HepG2 (cell line): ENCODE results near the gene CCN2. TPM values are rescaled to one million over a fixed set of nuclear protein-coding genes. Genes with fewer than 3 reads are reported as not detected.

ENCODE experiments used
- ATF1 ChIP-seq: IDR thresholded peaks from 2 replicates; pipeline ENCODE4 v1.6.1; 2016; ENCODE audit warnings: mild to moderate bottlenecking, control low read depth
- FOSL2 ChIP-seq: sonication (generic); formaldehyde crosslinking; IDR thresholded peaks from 2 replicates; pipeline ENCODE4 v1.4.0; 2020; ENCODE audit warnings: missing genetic modification reagents
- HNRNPH1 ChIP-seq: fragments of 200-400 bp; formaldehyde crosslinking; optimal IDR thresholded peaks from 2 replicates; pipeline ENCODE3; 2017; ENCODE audit warnings: mild to moderate bottlenecking, low read depth, low read length
- HOXA7 ChIP-seq: sonication (generic); formaldehyde crosslinking; IDR thresholded peaks from 2 replicates; pipeline ENCODE4 v1.8.1; 2022; ENCODE audit warnings: mild to moderate bottlenecking, missing genetic modification reagents, moderate library complexity
- MAFF ChIP-seq: IDR thresholded peaks from 2 replicates; pipeline ENCODE4 v1.6.1; 2011; ENCODE audit warnings: low read depth, low read length, improper control_type of control experiment
- MZF1 ChIP-seq: sonication (generic); formaldehyde crosslinking; IDR thresholded peaks from 2 replicates; pipeline ENCODE4 v1.8.1; 2023; ENCODE audit warnings: mild to moderate bottlenecking, missing genetic modification reagents, borderline replicate concordance
- RORA ChIP-seq: sonication (generic); formaldehyde crosslinking; IDR thresholded peaks from 2 replicates; pipeline ENCODE4 v1.5.0; 2020; ENCODE audit warnings: mild to moderate bottlenecking, missing genetic modification reagents, moderate library complexity
- SIN3A ChIP-seq: IDR thresholded peaks from 2 replicates; pipeline ENCODE4 v1.6.1; 2011; ENCODE audit warnings: low read depth, mild to moderate bottlenecking, control low read depth, low read length, borderline replicate concordance
- SNAPC2 ChIP-seq: sonication (generic); formaldehyde crosslinking; IDR thresholded peaks from 2 replicates; pipeline ENCODE4 v1.8.1; 2022; ENCODE audit warnings: mild to moderate bottlenecking, missing genetic modification reagents
- SOX6 ChIP-seq, 2 experiments: fragments of 450-650 bp in 1 of 2; sonication (generic) in 1 of 2; formaldehyde crosslinking in 1 of 2; IDR thresholded peaks; 2 replicates each; pipeline versions ENCODE4 v1.4.0 to v1.6.1; 2017 to 2020; ENCODE audit warnings: antibody characterized with exemption in 1 of 2, mild to moderate bottlenecking in 1 of 2, missing genetic modification reagents in 1 of 2
- TARDBP ChIP-seq: sonication (generic); formaldehyde crosslinking; IDR thresholded peaks from 2 replicates; pipeline ENCODE4 v1.8.0; 2022; ENCODE audit warnings: mild to moderate bottlenecking, missing genetic modification reagents
- U2AF2 ChIP-seq: fragments of 200-400 bp; formaldehyde crosslinking; IDR thresholded peaks from 2 replicates; pipeline ENCODE4 v1.6.1; 2017; ENCODE audit warnings: low read depth, mild to moderate bottlenecking, low read length
- ZBTB8A ChIP-seq: sonication (generic); formaldehyde crosslinking; IDR thresholded peaks from 2 replicates; pipeline ENCODE4 v1.4.0; 2020; ENCODE audit warnings: mild to moderate bottlenecking, low read depth, missing genetic modification reagents, borderline replicate concordance
- ZFP36L1 ChIP-seq: sonication (generic); formaldehyde crosslinking; IDR thresholded peaks from 2 replicates; pipeline ENCODE4 v1.8.0; 2022; ENCODE audit warnings: mild to moderate bottlenecking, missing genetic modification reagents, moderate library complexity
- ZNF225 ChIP-seq: sonication (generic); formaldehyde crosslinking; IDR thresholded peaks from 2 replicates; pipeline ENCODE4 v1.4.0; 2020; ENCODE audit warnings: mild to moderate bottlenecking, missing genetic modification reagents
- ZNF350 ChIP-seq: sonication (generic); formaldehyde crosslinking; IDR thresholded peaks from 2 replicates; pipeline ENCODE4 v1.4.0; 2020; ENCODE audit warnings: mild to moderate bottlenecking, low read depth, missing genetic modification reagents, borderline replicate concordance
- ZNF564 ChIP-seq: sonication (generic); formaldehyde crosslinking; IDR thresholded peaks from 2 replicates; pipeline ENCODE4 v1.8.1; 2023; ENCODE audit warnings: mild to moderate bottlenecking, missing genetic modification reagents
- ZNF577 ChIP-seq: sonication (generic); formaldehyde crosslinking; IDR thresholded peaks from 2 replicates; pipeline ENCODE4 v1.4.0; 2020; ENCODE audit warnings: mild to moderate bottlenecking, low read depth, missing genetic modification reagents, borderline replicate concordance
- ZNF737 ChIP-seq: sonication (generic); formaldehyde crosslinking; IDR thresholded peaks from 2 replicates; pipeline ENCODE4 v1.5.0; 2020; ENCODE audit warnings: missing genetic modification reagents, mild to moderate bottlenecking, borderline replicate concordance
- polyA plus RNA-seq, 8 experiments: library from polyadenylated mRNA; depleted of rRNA in 3 of 8; stranded (reverse) in 7 of 8; unstranded in 1 of 8; fragments of >200 nt; fragmentation: Illumina TruSeq in 4 of 8; extraction: Trizol in 4 of 8; gene quantifications; 2 replicates each; pipeline versions ENCODE4 v1.2.1 to v1.2.3, GENCODE V29; 2011 to 2016; ENCODE audit warnings: low read depth in 4 of 8, missing spikeins in 1 of 8, mixed read lengths in 1 of 8; ENCODE audit not compliant: insufficient read depth in 1 of 8
- total RNA-seq, 5 experiments: library from RNA; depleted of rRNA; stranded (reverse); fragments of >200 nt; fragmentation: Illumina TruSeq; extraction: Trizol; gene quantifications; 2 replicates each; pipeline ENCODE4 v1.2.3, GENCODE V29; 2016; ENCODE audit warnings: low read depth in 1 of 5
- TF ChIP-seq, protein P1 (sequence below): sonication (generic); formaldehyde crosslinking; IDR thresholded peaks from 2 replicates; pipeline ENCODE4 v1.4.0; 2020; ENCODE audit warnings: missing genetic modification reagents, borderline replicate concordance
- TF ChIP-seq, protein P2 (sequence below): sonication (generic); formaldehyde crosslinking; IDR thresholded peaks from 2 replicates; pipeline ENCODE4 v1.4.0; 2020; ENCODE audit warnings: missing genetic modification reagents
- TF ChIP-seq, protein P3 (sequence below): sonication (generic); formaldehyde crosslinking; IDR thresholded peaks from 2 replicates; pipeline ENCODE4 v1.4.0; 2020; ENCODE audit warnings: missing genetic modification reagents, borderline replicate concordance
- TF ChIP-seq, protein P4 (sequence below): sonication (generic); formaldehyde crosslinking; IDR thresholded peaks from 2 replicates; pipeline ENCODE4 v1.4.0; 2020; ENCODE audit warnings: mild to moderate bottlenecking, missing genetic modification reagents

Gene CCN2
- total and polyA plus RNA-seq, 2 of the 13 experiments (the other 11 are each of a cell fraction or from before 2014, with no cell fraction given): 34.7 to 316 TPM

DNA sequence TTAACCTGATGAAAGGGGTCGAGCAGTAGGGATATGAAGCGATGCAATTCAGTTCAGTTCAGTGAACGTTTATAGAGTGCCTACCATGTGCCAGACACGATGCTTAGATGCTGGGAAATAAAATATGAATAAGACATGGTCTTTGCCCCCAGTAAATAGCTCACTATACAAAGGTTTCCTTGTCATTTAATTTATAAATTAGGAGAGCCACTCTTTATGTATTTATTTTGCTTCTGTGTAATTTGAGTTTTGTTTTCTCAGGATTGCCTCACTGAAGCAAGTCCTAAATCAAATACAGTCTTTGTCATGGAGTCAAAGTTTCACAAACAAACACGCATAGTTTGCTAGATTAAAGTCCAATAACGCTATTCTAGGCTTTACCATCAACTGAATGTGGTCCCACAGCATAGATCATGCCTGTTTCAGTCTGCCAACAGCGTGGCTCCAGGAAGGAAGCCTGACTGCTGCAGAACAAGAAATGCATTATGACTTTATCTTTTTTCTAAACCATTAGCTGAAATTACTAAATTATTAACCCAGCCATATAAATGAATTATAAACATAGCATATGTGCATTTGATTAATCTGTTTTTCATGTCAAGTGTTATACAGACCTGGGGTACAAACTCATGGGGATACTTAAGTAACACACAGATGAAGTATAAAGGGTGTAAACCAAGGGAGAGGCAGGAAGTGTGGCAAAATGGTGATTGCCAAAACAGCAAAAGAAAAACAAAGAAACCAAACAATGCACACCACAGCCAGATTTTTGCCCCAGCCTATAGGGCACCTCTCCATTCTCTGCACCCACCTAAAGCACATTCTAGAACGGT is 29.8 kb upstream of the CCN2 start (continued):
- TF ChIP-seq, protein P1, sequence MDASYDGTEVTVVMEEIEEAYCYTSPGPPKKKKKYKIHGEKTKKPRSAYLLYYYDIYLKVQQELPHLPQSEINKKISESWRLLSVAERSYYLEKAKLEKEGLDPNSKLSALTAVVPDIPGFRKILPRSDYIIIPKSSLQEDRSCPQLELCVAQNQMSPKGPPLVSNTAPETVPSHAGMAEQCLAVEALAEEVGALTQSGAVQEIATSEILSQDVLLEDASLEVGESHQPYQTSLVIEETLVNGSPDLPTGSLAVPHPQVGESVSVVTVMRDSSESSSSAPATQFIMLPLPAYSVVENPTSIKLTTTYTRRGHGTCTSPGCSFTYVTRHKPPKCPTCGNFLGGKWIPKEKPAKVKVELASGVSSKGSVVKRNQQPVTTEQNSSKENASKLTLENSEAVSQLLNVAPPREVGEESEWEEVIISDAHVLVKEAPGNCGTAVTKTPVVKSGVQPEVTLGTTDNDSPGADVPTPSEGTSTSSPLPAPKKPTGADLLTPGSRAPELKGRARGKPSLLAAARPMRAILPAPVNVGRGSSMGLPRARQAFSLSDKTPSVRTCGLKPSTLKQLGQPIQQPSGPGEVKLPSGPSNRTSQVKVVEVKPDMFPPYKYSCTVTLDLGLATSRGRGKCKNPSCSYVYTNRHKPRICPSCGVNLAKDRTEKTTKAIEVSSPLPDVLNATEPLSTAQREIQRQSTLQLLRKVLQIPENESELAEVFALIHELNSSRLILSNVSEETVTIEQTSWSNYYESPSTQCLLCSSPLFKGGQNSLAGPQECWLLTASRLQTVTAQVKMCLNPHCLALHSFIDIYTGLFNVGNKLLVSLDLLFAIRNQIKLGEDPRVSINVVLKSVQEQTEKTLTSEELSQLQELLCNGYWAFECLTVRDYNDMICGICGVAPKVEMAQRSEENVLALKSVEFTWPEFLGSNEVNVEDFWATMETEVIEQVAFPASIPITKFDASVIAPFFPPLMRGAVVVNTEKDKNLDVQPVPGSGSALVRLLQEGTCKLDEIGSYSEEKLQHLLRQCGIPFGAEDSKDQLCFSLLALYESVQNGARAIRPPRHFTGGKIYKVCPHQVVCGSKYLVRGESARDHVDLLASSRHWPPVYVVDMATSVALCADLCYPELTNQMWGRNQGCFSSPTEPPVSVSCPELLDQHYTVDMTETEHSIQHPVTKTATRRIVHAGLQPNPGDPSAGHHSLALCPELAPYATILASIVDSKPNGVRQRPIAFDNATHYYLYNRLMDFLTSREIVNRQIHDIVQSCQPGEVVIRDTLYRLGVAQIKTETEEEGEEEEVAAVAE (CRISPR knock-in tag): peak; percentile 57; the same call in 1 of the 2 replicates
- TF ChIP-seq HNRNPH1: no peak
- TF ChIP-seq ZFP36L1 (CRISPR knock-in tag): no peak; the same call in 1 of the 2 replicates
- no peak for TF ChIP-seq ZNF737 (CRISPR knock-in tag)
- peak; percentile 60; the same call in 1 of the 2 replicates for TF ChIP-seq ZNF564 (CRISPR knock-in tag)
- no peak for TF ChIP-seq ZBTB8A (CRISPR knock-in tag)
- TF ChIP-seq, protein P2, sequence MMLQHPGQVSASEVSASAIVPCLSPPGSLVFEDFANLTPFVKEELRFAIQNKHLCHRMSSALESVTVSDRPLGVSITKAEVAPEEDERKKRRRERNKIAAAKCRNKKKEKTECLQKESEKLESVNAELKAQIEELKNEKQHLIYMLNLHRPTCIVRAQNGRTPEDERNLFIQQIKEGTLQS (CRISPR knock-in tag): peak; percentile 81
- TF ChIP-seq, protein P3, sequence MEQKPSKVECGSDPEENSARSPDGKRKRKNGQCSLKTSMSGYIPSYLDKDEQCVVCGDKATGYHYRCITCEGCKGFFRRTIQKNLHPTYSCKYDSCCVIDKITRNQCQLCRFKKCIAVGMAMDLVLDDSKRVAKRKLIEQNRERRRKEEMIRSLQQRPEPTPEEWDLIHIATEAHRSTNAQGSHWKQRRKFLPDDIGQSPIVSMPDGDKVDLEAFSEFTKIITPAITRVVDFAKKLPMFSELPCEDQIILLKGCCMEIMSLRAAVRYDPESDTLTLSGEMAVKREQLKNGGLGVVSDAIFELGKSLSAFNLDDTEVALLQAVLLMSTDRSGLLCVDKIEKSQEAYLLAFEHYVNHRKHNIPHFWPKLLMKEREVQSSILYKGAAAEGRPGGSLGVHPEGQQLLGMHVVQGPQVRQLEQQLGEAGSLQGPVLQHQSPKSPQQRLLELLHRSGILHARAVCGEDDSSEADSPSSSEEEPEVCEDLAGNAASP (CRISPR knock-in tag): peak; percentile 90; the same call in 1 of the 2 replicates
- no peak for TF ChIP-seq SOX6 (IDR thresholded peaks at IDR 0.05)
- TF ChIP-seq SOX6 (CRISPR knock-in tag; IDR thresholded peaks at IDR 0.05): peak; percentile 99
- peak; percentile 80 for TF ChIP-seq FOSL2 (CRISPR knock-in tag)
- TF ChIP-seq SIN3A: 0 out of 2 replicates have a peak, but pooled peaks have one; percentile 40
- no peak for TF ChIP-seq ZNF577 (CRISPR knock-in tag)
- peak; percentile 89; the same call in 1 of the 2 replicates for TF ChIP-seq TARDBP (CRISPR knock-in tag)
- TF ChIP-seq, protein P4, sequence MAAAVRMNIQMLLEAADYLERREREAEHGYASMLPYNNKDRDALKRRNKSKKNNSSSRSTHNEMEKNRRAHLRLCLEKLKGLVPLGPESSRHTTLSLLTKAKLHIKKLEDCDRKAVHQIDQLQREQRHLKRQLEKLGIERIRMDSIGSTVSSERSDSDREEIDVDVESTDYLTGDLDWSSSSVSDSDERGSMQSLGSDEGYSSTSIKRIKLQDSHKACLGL (CRISPR knock-in tag): no peak
- TF ChIP-seq ZNF350: 0 out of 2 replicates have a peak, but pooled peaks have one; percentile 47
- TF ChIP-seq SNAPC2: no peak
- peak; percentile 96; the same call in 1 of the 2 replicates for TF ChIP-seq RORA (CRISPR knock-in tag)
- no peak for TF ChIP-seq U2AF2
- 0 out of 2 replicates have a peak, but pooled peaks have one; percentile 48 for TF ChIP-seq MAFF
- no peak for TF ChIP-seq MZF1 (CRISPR knock-in tag)
- TF ChIP-seq ATF1: peak; percentile 76; the same call in 1 of the 2 replicates
- TF ChIP-seq ZNF225 (CRISPR knock-in tag): no peak
- TF ChIP-seq HOXA7 (CRISPR knock-in tag): no peak
